ENCODE measurements around the gene CEP70. TPM values are rescaled to one million over a fixed set of nuclear protein-coding genes. Genes with fewer than 3 reads are reported as not detected.

Gene CEP70
- 22.8 and 44.3 TPM in 2 replicates for total RNA-seq (ENCODE audit: low replicate concordance)
- long read RNA-seq, transcript CEP70-211 (18 exons, 1,993 nt): minor isoform, 16 of 103 reads
- long read RNA-seq, transcript CEP70-201 (18 exons, 2,732 nt): major isoform, 26 of 103 reads
- long read RNA-seq, partial matches to known transcripts: 26 of 103 reads
- long read RNA-seq, other reads (novel, unspliced or antisense): 28 of 103 reads

DNA sequence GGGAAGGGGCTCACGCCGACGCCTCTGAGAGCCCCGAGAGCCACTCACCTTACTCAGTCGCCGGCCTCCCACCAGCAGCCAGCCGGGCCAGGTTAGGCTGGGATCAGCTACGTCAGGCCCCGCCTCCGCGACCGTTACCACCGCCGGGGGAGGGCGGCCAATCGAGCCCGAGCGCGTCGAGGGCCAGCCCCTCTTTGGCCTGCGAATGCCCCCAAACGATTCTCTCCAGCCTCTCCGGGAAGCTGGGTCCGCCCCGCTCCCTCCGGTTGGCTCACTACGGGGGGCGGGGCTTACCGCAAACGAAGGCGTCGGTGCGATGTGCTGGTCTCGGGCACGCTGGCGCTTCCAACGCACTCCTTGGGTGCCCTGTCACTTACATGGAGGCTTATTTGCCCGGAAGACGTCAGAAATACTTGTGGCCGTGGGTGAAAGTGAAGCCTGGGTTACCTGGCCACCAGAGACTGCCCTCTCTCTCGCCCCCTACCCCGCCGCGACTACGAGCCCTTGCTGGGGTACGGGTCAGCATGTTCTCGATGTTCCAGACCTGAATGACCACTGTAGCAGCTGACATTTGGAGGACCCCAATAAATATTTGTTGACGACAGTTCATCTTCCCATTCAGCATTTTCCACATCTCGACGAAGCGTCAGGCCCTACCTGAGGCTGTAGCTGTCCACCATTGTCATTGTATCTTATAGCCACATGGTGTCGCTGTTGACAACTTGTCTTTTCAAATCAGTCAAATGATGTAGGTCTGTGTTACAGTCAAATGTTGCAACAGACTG is at the start of gene CEP70:
TSS of gene CEP70 (minus strand) at position 111 of the 785 bp plus-strand sequence. CDS start 21,333 bp downstream, outside the sequence.
- no peaks in the 10 kb centered on the region for H3K27me3 Mint-ChIP-seq
- TF ChIP-seq, protein P1, sequence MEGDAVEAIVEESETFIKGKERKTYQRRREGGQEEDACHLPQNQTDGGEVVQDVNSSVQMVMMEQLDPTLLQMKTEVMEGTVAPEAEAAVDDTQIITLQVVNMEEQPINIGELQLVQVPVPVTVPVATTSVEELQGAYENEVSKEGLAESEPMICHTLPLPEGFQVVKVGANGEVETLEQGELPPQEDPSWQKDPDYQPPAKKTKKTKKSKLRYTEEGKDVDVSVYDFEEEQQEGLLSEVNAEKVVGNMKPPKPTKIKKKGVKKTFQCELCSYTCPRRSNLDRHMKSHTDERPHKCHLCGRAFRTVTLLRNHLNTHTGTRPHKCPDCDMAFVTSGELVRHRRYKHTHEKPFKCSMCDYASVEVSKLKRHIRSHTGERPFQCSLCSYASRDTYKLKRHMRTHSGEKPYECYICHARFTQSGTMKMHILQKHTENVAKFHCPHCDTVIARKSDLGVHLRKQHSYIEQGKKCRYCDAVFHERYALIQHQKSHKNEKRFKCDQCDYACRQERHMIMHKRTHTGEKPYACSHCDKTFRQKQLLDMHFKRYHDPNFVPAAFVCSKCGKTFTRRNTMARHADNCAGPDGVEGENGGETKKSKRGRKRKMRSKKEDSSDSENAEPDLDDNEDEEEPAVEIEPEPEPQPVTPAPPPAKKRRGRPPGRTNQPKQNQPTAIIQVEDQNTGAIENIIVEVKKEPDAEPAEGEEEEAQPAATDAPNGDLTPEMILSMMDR (conservative IDR thresholded peaks at IDR 0.05): peak; percentile 99

GRCh38 chr3:138642927-138643253 is 48.8 kb upstream of the CEP70 start:
- no peak overlapping the region for H3K4me3 Mint-ChIP-seq
- peaks cover 28% of the 10 kb centered on the region for H3K9me3 Mint-ChIP-seq

More for the DNA sequence above, at the start of gene CEP70:
- no peaks in the 10 kb centered on the region for H3K9me3 Mint-ChIP-seq
- peak; percentile 94 for DNase-seq (ENCODE audit: extremely low spot score, unreplicated experiment)
- H3K27ac Mint-ChIP-seq: peak within 1 kb of the TSS; percentile 99
- peaks cover 6% of the 10 kb centered on the region for H3K4me1 Mint-ChIP-seq (ENCODE audit: unreplicated experiment)
- no peaks in the 10 kb centered on the region for H3K36me3 Mint-ChIP-seq
- H3K4me3 Mint-ChIP-seq: peak within 1 kb of the TSS; percentile 97

DNA sequence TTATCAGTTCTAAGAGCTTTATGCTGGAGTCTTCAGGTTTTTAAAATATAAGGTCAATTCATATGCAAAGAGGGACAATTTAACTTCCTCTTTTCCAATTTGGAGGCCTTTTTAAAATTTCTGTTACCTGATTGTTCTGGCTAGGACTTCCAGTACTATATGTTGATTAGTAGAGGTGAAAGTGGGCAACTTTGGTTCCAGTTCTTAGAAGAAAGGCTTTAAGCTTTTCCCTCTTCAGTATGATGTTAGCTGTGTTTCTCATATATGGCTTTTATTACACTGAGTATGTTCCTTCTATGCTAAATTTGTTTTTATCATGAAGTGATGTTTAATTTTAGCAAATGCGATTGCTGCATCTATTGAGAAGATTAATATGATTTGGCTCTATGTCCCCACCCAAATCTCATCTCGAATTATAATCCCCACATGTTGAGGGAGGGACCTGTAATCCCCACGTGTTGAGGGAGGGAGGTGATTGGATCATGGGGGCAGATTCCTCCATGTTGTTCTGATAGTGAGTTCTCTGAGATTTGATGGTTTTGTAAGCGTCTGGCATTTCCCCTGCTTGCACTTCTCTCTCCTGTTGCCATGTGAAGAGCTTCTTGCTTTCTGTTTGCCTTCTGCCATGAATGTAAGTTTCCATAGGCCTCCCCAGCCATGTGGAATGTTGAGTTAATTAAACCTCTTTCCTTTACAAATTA is 48.3 kb upstream of the CEP70 start:
- TF ChIP-seq, protein P1 (conservative IDR thresholded peaks at IDR 0.05): no peak
- no peak for DNase-seq (ENCODE audit: extremely low spot score, unreplicated experiment)
- H3K4me1 Mint-ChIP-seq (ENCODE audit: unreplicated experiment): no peaks in the 10 kb centered on the region
- H3K27me3 Mint-ChIP-seq: no peaks in the 10 kb centered on the region
- no peak overlapping the region for H3K4me3 Mint-ChIP-seq
- H3K9me3 Mint-ChIP-seq: peaks cover 28% of the 10 kb centered on the region
- H3K36me3 Mint-ChIP-seq: peaks cover 18% of the 10 kb centered on the region
- H3K27ac Mint-ChIP-seq: no peak overlapping the region

More at GRCh38 chr3:138642927-138643253, 48.8 kb upstream of the CEP70 start:
- H3K4me1 Mint-ChIP-seq (ENCODE audit: unreplicated experiment): no peaks in the 10 kb centered on the region
- no peaks in the 10 kb centered on the region for H3K27me3 Mint-ChIP-seq
- TF ChIP-seq, protein P1 (conservative IDR thresholded peaks at IDR 0.05): no peak
- no peak overlapping the region for H3K27ac Mint-ChIP-seq
- H3K36me3 Mint-ChIP-seq: peaks cover 22% of the 10 kb centered on the region
- no peak for DNase-seq (ENCODE audit: extremely low spot score, unreplicated experiment)

- Mint-ChIP-seq H3K4me3 (no peak overlapping the region), H3K9me3 (peaks cover 19% of the 10 kb centered on the region)
- DNase-seq (ENCODE audit: extremely low spot score, unreplicated experiment): no peak
These were observed 46.5 kb upstream of the CEP70 start for GRCh38 chr3:138640537-138640936.

GRCh38 chr3:138638641-138639040 is 44.6 kb upstream of the CEP70 start:
- H3K36me3 Mint-ChIP-seq: peaks cover 14% of the 10 kb centered on the region
- no peaks in the 10 kb centered on the region for H3K4me1 Mint-ChIP-seq (ENCODE audit: unreplicated experiment)
- peaks cover 14% of the 10 kb centered on the region for H3K9me3 Mint-ChIP-seq

More at GRCh38 chr3:138640537-138640936, 46.5 kb upstream of the CEP70 start:
- TF ChIP-seq, protein P1 (conservative IDR thresholded peaks at IDR 0.05): no peak
- Mint-ChIP-seq H3K36me3 (peaks cover 15% of the 10 kb centered on the region), H3K27ac (no peak overlapping the region), H3K4me1 (ENCODE audit: unreplicated experiment) (no peaks in the 10 kb centered on the region), H3K27me3 (no peaks in the 10 kb centered on the region)

More at GRCh38 chr3:138638641-138639040, 44.6 kb upstream of the CEP70 start:
- H3K27ac Mint-ChIP-seq: no peak overlapping the region
- TF ChIP-seq, protein P1 (conservative IDR thresholded peaks at IDR 0.05): no peak
- no peak overlapping the region for H3K4me3 Mint-ChIP-seq
- no peak for DNase-seq (ENCODE audit: extremely low spot score, unreplicated experiment)
- no peaks in the 10 kb centered on the region for H3K27me3 Mint-ChIP-seq

All from type B pancreatic cell (in vitro differentiated cells).